Prostate gland (tissue), 2 donors: ENCODE measurements around the gene PTDSS2.
"Not testable (repeated sequence)": the region's sequence is repeated elsewhere in the genome, so short reads cannot be mapped to it uniquely, and the experiment has no call there.

ENCODE experiments used
- CTCF ChIP-seq, 4 experiments: fragments of 200-600 bp in 2 of 4; fragments of 450-650 bp in 2 of 4; sonication (generic) in 2 of 4; IDR thresholded peaks; 1 replicate in 3 of 4; 2 replicates in 1 of 4; pipeline ENCODE4 v1.5.1; 2016 to 2019; ENCODE audit warnings: antibody characterized with exemption in 4 of 4, mild to moderate bottlenecking in 2 of 4, moderate library complexity in 2 of 4
- POLR2AphosphoS5 ChIP-seq: sonication (generic); formaldehyde crosslinking; IDR thresholded peaks from one replicate; pipeline ENCODE4 v1.6.1; 2017; ENCODE audit warnings: antibody characterized with exemption

GRCh38 chr11:516918-517685, 67.0 kb downstream of the PTDSS2 start:
- not testable (repeated sequence) for TF ChIP-seq POLR2AphosphoS5; CTCF (IDR thresholded peaks at IDR 0.05)
